OCI-LY7 (cell line): ENCODE results near the gene LRIG2. TPM values are rescaled to one million over a fixed set of nuclear protein-coding genes. Genes with fewer than 3 reads are reported as not detected.

Source experiments
- BruUV-seq: library from RNA; stranded (reverse); fragments of 400-500 nt; replicated peaks from 2 replicates; lab custom pipeline; 2021; lab: Mats Ljungman, UMichigan
- CTCF ChIA-PET: fragments of 300-600 bp; sonication (Branson Sonifier 250); formaldehyde crosslinking; loops from one replicate; lab custom pipeline; 2022; ENCODE audit warnings: antibody characterized with exemption; ENCODE audit not compliant: unreplicated experiment; lab: Charles Lee
- POLR2A ChIA-PET: fragments of 300-600 bp; sonication (Branson Sonifier 250); formaldehyde crosslinking; loops from one replicate; lab custom pipeline; 2022; ENCODE audit warnings: antibody characterized with exemption; lab: Charles Lee
- DNase-seq: peaks from one replicate; pipeline ENCODE4 v3.0.0-alpha.2; 2015; ENCODE audit warnings: low spot score
- H2AFZ ChIP-seq: fragments of 200-600 bp; sonication (generic), shearing (Covaris generic); 2 replicates; pipeline ENCODE4 v1.6.1; 2014; ENCODE audit warnings: mild to moderate bottlenecking, antibody characterized with exemption, low read length, moderate library complexity
- H3K27ac ChIP-seq: fragments of 200-600 bp; sonication (generic); 2 replicates; pipeline ENCODE4 v1.5.1; 2014; ENCODE audit warnings: mixed run types, low read depth, mild to moderate bottlenecking, moderate library complexity, low read length, inconsistent platforms; ENCODE audit not compliant: poor library complexity, severe bottlenecking
- H3K36me3 ChIP-seq: fragments of 200-600 bp; sonication (generic); 2 replicates; pipeline ENCODE4 v1.6.1; 2014; ENCODE audit warnings: mild to moderate bottlenecking, antibody characterized with exemption, low read length, moderate library complexity, mixed read lengths; ENCODE audit not compliant: insufficient read depth
- H3K4me1 ChIP-seq: fragments of 200-600 bp; sonication (generic); 2 replicates; pipeline ENCODE4 v1.5.1; 2014; ENCODE audit warnings: mild to moderate bottlenecking, low read length; ENCODE audit not compliant: insufficient read depth, poor library complexity, severe bottlenecking
- H3K4me2 ChIP-seq: fragments of 200-600 bp; sonication (generic); 2 replicates; pipeline ENCODE4 v1.6.1; 2014; ENCODE audit warnings: mild to moderate bottlenecking, low read length
- H3K4me3 ChIP-seq: fragments of 200-600 bp; sonication (generic); 2 replicates; pipeline ENCODE4 v1.5.1; 2014; ENCODE audit warnings: mild to moderate bottlenecking, low read depth, low read length; ENCODE audit not compliant: poor library complexity, severe bottlenecking
- H3K79me2 ChIP-seq: fragments of 200-600 bp; sonication (generic); 2 replicates; pipeline ENCODE4 v1.6.1; 2016; ENCODE audit warnings: low read depth, mild to moderate bottlenecking, low read length, moderate library complexity, mixed read lengths; ENCODE audit not compliant: insufficient read depth
- H3K9me2 ChIP-seq: fragments of 200-600 bp; sonication (generic); 2 replicates; pipeline ENCODE4 v1.6.1; 2016; ENCODE audit warnings: mild to moderate bottlenecking, low read length, mixed read lengths; ENCODE audit not compliant: insufficient read depth
- H3K9me3 ChIP-seq: fragments of 200-600 bp; sonication (generic); 2 replicates; pipeline ENCODE4 v1.6.1; 2014; ENCODE audit warnings: mild to moderate bottlenecking, mixed run types, low read length, mixed read lengths
- H4K20me1 ChIP-seq: fragments of 200-600 bp; sonication (generic); 2 replicates; pipeline ENCODE4 v1.6.1; 2014; ENCODE audit warnings: mild to moderate bottlenecking, antibody characterized with exemption, low read length, moderate library complexity, mixed read lengths; ENCODE audit not compliant: insufficient read depth
- CTCF ChIP-seq: fragments of 200-600 bp; sonication (generic); conservative IDR thresholded peaks from 2 replicates; pipeline ENCODE4 v1.5.1; 2014; ENCODE audit warnings: mild to moderate bottlenecking, antibody characterized with exemption, low read length, moderate library complexity, mixed read lengths
- EZH2phosphoT487 ChIP-seq: fragments of 200-600 bp; sonication (generic); IDR thresholded peaks from 2 replicates; pipeline ENCODE4 v1.6.1; 2018; ENCODE audit warnings: low read depth, borderline replicate concordance, mild to moderate bottlenecking, mixed run types, antibody characterized with exemption, low read length, moderate library complexity, mixed read lengths
- intact Hi-C: fragments of 100-400 bp; cut with micrococcal nuclease; formaldehyde crosslinking; loops from one replicate; pipeline ENCODE4 v1.10.0; 2022; ENCODE audit not compliant: unreplicated experiment
- total RNA-seq, 2 experiments: library from RNA; depleted of rRNA in 1 of 2; stranded (reverse); fragments of >200 nt in 1 of 2; shearing (Covaris generic) in 1 of 2; gene quantifications; 2 replicates each; pipeline ENCODE4 v1.2.3, GENCODE V29; 2014 to 2022

Gene LRIG2
- total RNA-seq, 2 experiments from 2014 or later = 11.6 to 16.7 TPM

DNA sequence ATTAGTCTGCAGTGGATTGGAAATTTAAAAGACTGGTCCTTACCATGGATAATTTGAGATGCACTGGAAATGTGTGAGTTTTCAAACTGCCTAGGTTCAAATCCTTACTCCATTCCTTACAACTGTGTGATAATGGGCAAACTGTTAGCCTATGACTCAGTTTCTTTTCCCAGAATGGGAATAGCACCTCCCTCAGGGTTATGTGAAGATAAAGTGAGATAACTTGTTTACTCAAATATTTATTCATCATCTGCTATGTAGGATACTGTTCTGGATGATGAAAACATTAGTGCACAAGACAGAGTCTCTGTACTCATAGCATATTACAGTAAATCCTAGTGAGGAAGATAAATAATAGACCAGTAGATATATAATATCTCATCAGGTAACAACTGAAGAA is 28.6 kb downstream of the LRIG2 start:
- Histone ChIP-seq H3K27ac (no peak overlapping the region), H3K79me2 (no peaks in the 10 kb centered on the region), H4K20me1 (no peaks in the 10 kb centered on the region), H3K9me2 (no peaks in the 10 kb centered on the region), H3K4me3 (no peak overlapping the region), H2AFZ (no peak overlapping the region), H3K36me3 (peaks cover 89% of the 10 kb centered on the region), H3K4me2 (no peak overlapping the region), H3K9me3 (no peaks in the 10 kb centered on the region), H3K4me1 (no peaks in the 10 kb centered on the region)
- TSS peak; percentile 22 for BruUV-seq
- intact Hi-C loops = no loop called here
- ChIA-PET CTCF (no interaction called here), POLR2A (no interaction called here)
- no peak for DNase-seq
- TF ChIP-seq CTCF (no peak), EZH2phosphoT487 (no peak)

GRCh38 chr1:113103048-113103447 is 30.1 kb downstream of the LRIG2 start:
- H2AFZ ChIP-seq = no peak overlapping the region
- peaks cover 91% of the 10 kb centered on the region for H3K36me3 ChIP-seq
- intact Hi-C loops = no loop called here
- no peak overlapping the region for H3K4me3 ChIP-seq
- H3K4me1 ChIP-seq = no peaks in the 10 kb centered on the region
- ChIA-PET POLR2A (no interaction called here), CTCF (no interaction called here)
- no peak for DNase-seq
- no peaks in the 10 kb centered on the region for H4K20me1 ChIP-seq
- no TSS peak for BruUV-seq
- no peak overlapping the region for H3K4me2 ChIP-seq
- H3K27ac ChIP-seq = no peak overlapping the region
- TF ChIP-seq CTCF (no peak), EZH2phosphoT487 (no peak)
- no peaks in the 10 kb centered on the region for H3K79me2 ChIP-seq
- H3K9me2 ChIP-seq = no peaks in the 10 kb centered on the region
- H3K9me3 ChIP-seq = no peaks in the 10 kb centered on the region

- POLR2A ChIA-PET = no interaction called here
- Histone ChIP-seq H3K4me3 (no peak overlapping the region), H3K79me2 (no peaks in the 10 kb centered on the region), H3K36me3 (peaks cover 87% of the 10 kb centered on the region), H3K27ac (no peak overlapping the region), H3K4me1 (no peaks in the 10 kb centered on the region), H4K20me1 (no peaks in the 10 kb centered on the region), H3K4me2 (no peak overlapping the region), H3K9me2 (no peaks in the 10 kb centered on the region), H2AFZ (no peak overlapping the region), H3K9me3 (no peaks in the 10 kb centered on the region)
- no TSS peak for BruUV-seq
- intact Hi-C loops = no loop called here
- DNase-seq = no peak
- TF ChIP-seq CTCF (no peak), EZH2phosphoT487 (no peak)
- CTCF ChIA-PET = no interaction called here
Measured at GRCh38 chr1:113103977-113104376, 31.0 kb downstream of the LRIG2 start.
